ENCODE results near the gene CNPY2. TPM values are rescaled to one million over a fixed set of nuclear protein-coding genes. Genes with fewer than 3 reads are reported as not detected.

CNPY2 gene
- total and polyA plus RNA-seq, 2 of the 13 experiments (the other 11 are each of a cell fraction or from before 2014, with no cell fraction given), result 285 to 356 TPM

- TF ChIP-seq ZNF687 (CRISPR knock-in tag; IDR thresholded peaks at IDR 0.05), result peak; percentile 91
- TF ChIP-seq ARNT (IDR thresholded peaks at IDR 0.05), result no peak
- peak; percentile 77 for TF ChIP-seq POLR2AphosphoS5 (IDR thresholded peaks at IDR 0.05; ENCODE audit: low read depth, low read length)
- TF ChIP-seq SNAPC2 (CRISPR knock-in tag; IDR thresholded peaks at IDR 0.05), result peak; percentile 84; the same call in 1 of the 2 replicates
- peak; percentile 94 for TF ChIP-seq RBFOX2 (IDR thresholded peaks at IDR 0.05; ENCODE audit: low read depth, low read length)
- TF ChIP-seq ZNF83 (CRISPR knock-in tag; IDR thresholded peaks at IDR 0.05; ENCODE audit: borderline replicate concordance), result 0 out of 2 replicates have a peak, but pooled peaks have one; percentile 31
- peak; percentile 88; the same call in 1 of the 2 replicates for TF ChIP-seq ZNF33B (CRISPR knock-in tag; IDR thresholded peaks at IDR 0.05)
- TF ChIP-seq, protein P1, sequence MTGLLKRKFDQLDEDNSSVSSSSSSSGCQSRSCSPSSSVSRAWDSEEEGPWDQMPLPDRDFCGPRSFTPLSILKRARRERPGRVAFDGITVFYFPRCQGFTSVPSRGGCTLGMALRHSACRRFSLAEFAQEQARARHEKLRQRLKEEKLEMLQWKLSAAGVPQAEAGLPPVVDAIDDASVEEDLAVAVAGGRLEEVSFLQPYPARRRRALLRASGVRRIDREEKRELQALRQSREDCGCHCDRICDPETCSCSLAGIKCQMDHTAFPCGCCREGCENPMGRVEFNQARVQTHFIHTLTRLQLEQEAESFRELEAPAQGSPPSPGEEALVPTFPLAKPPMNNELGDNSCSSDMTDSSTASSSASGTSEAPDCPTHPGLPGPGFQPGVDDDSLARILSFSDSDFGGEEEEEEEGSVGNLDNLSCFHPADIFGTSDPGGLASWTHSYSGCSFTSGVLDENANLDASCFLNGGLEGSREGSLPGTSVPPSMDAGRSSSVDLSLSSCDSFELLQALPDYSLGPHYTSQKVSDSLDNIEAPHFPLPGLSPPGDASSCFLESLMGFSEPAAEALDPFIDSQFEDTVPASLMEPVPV (CRISPR knock-in tag; IDR thresholded peaks at IDR 0.05), result peak; percentile 95
- peak; percentile 55; the same call in 1 of the 2 replicates for TF ChIP-seq MTF2 (CRISPR knock-in tag; IDR thresholded peaks at IDR 0.05; ENCODE audit: borderline replicate concordance)
- TF ChIP-seq HCFC1 (IDR thresholded peaks at IDR 0.05; ENCODE audit: low read depth, low read length), result peak; percentile 66; the same call in 1 of the 2 replicates
- TF ChIP-seq, protein P2, sequence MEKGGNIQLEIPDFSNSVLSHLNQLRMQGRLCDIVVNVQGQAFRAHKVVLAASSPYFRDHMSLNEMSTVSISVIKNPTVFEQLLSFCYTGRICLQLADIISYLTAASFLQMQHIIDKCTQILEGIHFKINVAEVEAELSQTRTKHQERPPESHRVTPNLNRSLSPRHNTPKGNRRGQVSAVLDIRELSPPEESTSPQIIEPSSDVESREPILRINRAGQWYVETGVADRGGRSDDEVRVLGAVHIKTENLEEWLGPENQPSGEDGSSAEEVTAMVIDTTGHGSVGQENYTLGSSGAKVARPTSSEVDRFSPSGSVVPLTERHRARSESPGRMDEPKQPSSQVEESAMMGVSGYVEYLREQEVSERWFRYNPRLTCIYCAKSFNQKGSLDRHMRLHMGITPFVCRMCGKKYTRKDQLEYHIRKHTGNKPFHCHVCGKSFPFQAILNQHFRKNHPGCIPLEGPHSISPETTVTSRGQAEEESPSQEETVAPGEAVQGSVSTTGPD (CRISPR knock-in tag; IDR thresholded peaks at IDR 0.05), result no peak
- TF ChIP-seq HIVEP1 (CRISPR knock-in tag; IDR thresholded peaks at IDR 0.05), result no peak
- TF ChIP-seq FOXM1 (CRISPR knock-in tag; IDR thresholded peaks at IDR 0.05), result no peak
- TF ChIP-seq NFKB2 (CRISPR knock-in tag; IDR thresholded peaks at IDR 0.05; ENCODE audit: borderline replicate concordance), result peak; percentile 25; the same call in 1 of the 2 replicates
- TF ChIP-seq CHD2 (IDR thresholded peaks at IDR 0.05; ENCODE audit: low read depth, low read length), result peak; percentile 52
- TF ChIP-seq NFYC (CRISPR knock-in tag; IDR thresholded peaks at IDR 0.05), result peak; percentile 58
- TF ChIP-seq CREB3 (CRISPR knock-in tag; IDR thresholded peaks at IDR 0.05), result no peak
- 0 out of 2 replicates have a peak, but pooled peaks have one; percentile 46 for TF ChIP-seq ZHX1 (CRISPR knock-in tag; IDR thresholded peaks at IDR 0.05; ENCODE audit: low read depth)
- TF ChIP-seq AHR (CRISPR knock-in tag; IDR thresholded peaks at IDR 0.05), result peak; percentile 88
Measured at GRCh38 chr12:56266693-56267442, 48.9 kb downstream of the CNPY2 start, which contains the start of gene COQ10A (continued).

Data from HepG2 (cell line).